GM18909 (cell line): ENCODE data around the gene FRRS1L.

Experiments used
- ATAC-seq: cut with Tn5 transposase; IDR thresholded peaks from one replicate; pipeline ENCODE4 v1.9.1; 2021; ENCODE audit warnings: mild to moderate bottlenecking; ENCODE audit not compliant: unreplicated experiment, poor library complexity

Gene FRRS1L

DNA sequence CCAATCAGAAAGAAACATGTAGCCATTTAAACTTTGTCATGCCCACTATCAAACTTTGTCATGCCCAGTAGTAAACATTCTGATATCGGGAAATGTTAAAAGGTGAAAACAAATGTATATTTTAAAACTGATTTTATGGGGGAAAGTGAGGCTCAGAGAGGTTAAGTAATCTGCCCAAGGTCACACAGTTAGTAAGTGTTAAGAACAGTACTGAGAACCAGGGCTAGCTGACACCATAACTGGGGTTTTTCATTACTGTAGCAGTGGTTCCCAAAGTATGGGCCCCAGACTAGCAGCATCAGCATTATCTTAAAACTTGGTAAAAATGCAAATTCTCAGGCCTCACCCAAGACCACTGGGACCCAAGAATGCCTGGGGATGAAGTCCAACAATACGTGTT is 9.9 kb upstream of the FRRS1L start:
- no peak for ATAC-seq

DNA sequence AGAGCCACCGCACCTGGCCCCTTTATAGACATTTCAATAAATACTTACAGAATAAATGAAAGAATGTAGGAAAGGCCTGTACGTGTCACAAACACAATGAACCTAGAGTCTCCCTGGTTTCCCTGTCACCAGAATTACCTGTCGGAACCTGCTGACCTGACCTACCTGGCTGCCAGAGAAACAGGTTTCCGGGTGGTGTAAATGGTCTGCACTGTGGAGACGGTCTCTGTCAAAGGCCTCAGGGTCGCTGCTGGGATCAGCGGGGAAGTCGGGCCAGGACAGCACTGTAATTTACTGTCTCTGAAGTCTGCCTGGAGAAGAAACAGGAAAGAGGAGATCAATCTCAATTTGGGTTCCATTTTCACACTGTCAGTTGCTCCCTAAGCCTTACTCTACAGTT is 9.3 kb upstream of the FRRS1L start:
- no peak for ATAC-seq

DNA sequence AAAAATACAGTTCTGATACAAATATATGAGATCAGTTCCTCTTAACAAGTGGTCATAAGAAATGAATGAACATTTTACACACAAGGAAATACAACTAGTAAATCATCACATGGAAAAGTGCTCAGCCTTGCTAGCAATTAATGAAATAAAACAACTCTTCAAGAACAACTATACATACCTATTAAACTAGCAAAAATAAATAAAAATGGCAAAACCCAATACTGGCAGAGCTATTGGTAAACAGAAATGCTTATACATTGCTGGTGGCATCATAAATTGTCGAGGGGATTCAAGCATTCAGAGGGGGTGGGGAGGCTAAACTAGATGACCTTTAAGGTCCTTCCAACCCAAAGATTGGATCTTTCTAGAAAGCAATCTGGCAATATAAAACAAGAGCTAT is 5.9 kb upstream of the FRRS1L start:
- no peak for ATAC-seq

DNA sequence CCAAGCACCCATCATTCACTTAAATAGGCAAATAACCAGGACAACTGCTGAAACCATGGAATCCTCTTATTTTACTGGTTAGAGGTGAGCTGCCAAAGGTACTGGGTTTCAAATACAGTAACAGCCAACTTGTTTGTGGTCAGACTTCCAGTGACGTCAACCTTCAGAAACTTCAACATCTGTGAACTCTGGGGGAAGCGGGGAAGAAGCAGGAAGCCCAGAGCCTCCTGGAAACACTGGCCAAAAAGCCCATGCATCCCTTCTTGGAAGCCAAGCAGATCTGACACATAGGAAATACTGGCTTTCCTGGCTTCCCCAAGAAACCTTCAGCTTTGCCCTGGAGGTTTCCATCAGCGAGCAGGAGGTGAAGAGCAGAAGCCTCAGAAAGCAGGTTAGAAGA is 4.9 kb upstream of the FRRS1L start:
- no peak for ATAC-seq

DNA sequence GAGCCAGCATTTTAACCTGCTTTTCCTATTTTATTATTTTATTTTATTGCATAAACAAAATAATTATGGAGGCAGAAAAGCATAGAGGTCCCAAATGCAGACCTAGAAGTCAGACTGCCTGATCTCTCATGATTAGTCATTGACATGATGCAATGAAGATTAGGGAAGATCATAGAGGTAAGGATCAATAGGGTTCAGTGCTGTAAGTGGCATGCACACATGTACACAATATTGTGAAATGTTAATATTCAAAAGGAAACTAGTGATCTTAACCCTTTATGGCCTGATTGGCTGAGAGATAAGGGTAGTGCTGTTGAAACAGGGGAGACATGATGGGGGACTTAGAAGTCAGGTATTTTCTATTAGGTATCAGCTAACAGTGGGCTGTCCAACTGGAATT is 1.1 kb upstream of the FRRS1L start:
- ATAC-seq = no peak

DNA sequence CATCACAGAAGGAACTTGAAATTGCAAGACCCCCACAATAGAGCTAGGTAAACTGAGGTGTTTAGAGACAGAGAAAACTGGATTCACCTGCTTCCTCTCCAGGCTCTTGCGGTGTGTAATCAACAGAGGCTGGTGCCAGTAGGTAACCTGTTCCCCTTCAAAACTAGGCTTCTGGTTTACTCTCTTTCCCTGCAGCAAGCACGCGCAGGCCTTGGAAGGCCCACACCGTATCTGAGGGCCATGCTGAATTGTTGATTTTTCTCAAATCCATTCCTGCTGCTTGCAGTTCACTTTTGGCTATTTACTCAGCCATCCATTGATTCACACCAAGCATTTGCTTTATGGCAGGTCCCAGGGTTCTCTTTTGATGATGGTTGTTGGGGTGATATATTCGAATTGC is 667 bp upstream of the FRRS1L start:
- ATAC-seq = no peak

DNA sequence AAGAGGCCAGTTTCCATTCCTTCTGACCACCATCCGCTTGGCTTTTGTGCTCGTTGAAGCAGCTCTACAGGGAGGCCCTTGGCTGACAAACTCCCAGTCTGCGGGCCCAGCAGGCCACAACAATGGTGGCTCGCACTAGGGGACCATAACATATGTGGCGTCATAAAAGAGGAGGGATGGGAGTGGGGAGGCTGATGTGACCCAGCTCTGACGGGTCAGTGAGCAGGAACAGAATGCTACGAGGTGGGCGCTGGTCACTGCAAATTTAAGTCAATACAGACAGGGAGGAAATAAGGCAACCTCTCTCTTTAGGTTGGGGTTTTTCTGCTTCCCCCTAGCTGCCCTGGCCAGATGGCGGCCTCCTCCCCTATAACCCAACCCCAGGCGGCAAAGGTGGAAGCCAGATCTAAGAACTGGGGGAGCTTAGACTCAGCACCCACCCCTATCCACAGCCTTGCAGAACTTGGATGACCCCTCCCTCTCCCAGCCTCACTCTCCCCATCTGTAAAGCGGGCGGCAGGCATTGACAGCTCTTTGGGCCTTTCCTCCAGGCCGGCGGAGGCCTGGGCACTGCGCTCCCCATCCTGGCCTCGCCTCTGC is 778 bp downstream of the FRRS1L start:
- ATAC-seq = no peak

DNA sequence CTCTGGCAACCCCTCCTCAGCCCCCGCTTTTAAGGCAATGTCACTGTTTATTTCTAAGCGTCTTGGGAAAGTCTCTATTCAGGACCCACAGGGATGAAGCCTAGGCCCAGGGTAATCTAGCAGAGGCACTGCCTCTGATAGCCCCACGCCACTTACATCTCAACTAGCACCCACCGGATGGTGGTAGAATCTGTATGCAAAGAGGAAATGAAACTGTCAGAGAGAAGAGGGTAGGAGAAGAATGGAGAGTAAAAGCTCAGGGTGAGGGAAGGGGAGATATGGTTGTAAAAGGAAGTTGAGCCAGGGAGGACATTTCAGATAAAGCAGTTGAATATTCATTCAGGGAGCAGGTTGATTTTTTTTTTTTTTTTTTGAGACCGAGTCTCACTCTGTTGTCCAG is 3.0 kb downstream of the FRRS1L start:
- peak; percentile 94 for ATAC-seq

DNA sequence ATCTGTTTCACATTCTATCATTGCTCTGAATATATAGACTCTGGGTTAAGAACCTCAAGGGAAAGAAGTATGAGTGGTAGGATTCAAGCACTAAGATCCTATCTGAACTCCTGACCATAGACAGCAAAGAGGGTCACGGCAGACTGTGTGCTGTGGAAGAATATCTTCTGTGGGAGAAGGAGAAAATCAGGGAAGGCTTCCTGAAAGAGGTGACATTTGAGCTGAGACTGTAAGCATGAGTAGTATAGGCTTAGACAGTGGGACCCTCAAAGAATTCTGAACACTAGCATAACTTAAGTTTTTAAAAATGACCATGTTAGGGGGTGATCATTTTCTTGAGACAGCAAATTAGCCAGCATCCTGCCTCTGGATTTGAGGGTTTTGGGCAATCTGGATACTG is 3.9 kb downstream of the FRRS1L start:
- no peak for ATAC-seq

DNA sequence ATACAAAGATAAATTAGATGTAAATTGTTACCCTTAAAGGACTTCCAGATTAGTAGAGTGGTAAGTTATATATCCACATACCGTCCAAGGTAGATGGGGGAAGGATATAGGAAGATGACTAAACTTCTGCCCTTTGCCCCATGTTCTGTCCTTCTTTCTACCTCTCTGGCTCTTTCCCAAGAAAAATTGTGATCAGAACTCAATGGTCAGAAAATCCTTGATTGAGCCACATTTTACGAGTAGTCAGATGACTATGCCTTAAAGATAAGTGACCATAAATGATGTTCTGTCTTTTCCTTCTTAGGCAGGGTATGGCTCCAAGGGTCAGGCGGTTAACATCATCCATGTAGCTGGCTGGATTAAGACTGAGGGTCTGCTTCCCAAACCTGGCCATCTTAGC is 4.4 kb downstream of the FRRS1L start:
- ATAC-seq = no peak

DNA sequence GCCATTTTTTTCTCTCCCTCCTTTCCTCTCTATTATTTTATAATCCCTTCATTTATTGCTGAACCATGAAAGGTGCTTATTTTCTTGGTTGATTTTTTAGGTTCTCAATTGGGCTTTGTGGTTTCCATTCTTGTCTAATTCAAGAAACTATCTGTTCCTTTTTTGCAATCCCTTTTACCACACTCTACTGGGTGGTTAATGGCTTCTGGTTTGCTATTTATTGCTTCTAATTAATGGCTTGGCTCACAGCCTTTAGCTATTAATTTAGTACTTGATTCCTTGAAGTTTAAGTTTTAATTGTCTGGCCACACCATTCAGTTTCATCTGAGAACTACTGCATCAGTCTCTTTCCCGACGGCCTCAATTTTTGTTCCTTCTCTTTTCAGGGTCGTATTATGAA is 5.6 kb downstream of the FRRS1L start:
- ATAC-seq = no peak

DNA sequence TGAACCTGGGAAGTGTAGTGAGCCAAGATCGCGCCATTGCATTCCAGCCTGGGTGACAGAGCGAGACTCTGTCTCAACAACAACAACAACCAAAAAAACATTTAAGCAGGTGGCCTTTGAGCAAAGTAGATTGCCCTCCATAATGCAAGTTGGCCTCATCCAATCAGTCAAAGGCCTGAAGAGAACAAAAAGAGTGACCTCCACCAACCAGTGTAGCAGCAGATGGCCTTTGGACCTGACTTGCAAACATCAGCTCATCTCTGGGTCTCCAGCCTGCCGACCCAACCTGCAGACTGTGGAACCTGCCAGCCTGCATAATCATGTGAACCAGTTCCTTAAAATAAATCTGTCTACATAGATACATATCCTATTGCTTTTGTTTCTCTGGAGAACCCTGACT is 7.5 kb downstream of the FRRS1L start:
- no peak for ATAC-seq

DNA sequence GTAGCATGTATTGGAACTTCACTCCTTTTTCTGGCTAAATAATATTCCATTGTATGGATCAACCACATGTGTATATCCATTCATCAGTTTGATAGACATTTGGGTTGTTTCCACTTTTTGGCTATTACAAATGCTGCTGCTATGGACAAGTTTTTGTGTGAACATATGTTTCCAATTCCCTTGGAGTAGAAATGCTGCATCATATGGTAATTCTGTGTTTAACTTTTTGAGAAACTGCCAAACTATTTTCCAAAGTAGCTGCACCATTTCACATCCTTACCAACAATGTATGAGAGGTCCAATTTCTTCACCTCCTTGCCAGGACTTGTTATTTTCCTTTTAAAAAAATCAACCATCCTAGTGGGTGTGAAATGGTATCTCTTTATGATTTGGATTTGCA is 8.4 kb downstream of the FRRS1L start:
- no peak for ATAC-seq

DNA sequence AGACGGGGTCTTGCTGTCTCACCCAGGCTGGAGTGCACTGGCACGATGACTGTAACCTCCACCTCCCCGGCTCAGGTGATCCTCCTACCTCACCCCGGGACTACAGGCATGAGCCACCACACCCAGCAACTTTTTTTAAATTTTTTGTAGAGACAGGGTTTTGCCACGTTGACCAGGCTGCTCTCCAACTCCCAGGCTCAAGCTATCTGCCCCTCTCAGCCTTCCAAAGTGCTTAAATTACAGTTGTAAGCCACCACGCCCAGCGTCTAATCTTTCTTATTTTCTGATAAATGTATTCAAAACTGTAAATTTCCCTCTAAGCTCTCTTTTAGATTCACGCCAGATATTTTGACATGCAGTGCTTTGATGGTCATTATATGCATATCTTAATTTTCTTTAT is 10.3 kb downstream of the FRRS1L start:
- ATAC-seq = no peak

DNA sequence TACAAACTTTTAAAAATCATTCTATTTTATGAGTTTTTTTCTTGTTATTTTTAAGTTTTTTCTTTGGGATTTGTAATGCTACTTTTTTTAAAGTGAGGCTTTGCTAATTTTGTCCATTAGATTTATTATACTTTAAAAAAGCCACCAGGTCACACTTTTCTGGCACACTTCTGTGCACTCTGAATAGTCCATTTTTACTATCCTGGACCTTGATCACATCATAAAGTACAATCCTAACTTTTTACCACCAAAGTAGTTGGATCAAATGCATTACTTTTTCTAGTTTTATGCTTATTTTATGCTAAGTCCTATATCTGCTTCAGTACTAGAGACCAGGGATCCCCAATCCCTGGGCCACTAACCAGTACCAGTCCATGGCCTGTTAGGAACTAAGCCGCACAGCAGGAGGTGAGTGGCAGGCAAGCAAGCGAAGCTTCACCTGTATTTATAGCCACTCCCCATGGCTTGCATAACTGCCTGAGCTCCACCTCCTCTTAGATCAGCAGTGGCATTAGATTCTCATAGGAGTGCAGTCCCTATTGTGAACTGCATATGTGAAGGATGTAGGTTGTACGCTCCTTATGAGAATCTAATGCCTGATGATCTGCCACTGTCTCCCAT is 16.0 kb downstream of the FRRS1L start:
- no peak for ATAC-seq

DNA sequence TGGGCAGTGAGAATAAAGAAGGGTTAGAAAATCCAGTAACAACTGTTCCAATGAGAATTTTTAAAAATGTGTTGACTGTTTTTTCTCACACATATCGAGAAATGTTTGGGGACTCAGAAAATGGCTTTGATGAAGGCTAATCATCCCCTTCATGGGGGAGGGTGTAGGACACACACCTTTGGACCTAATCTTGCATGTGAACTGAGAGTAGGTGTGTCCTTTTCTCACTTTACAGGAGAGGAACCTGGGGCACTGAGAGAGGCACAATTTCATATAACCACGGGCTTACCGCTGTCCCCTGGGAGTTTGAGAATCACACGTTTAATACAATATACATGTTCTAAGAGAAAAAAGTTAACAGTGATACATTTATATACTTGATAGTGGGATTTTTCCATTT is 17.3 kb downstream of the FRRS1L start:
- ATAC-seq = no peak

DNA sequence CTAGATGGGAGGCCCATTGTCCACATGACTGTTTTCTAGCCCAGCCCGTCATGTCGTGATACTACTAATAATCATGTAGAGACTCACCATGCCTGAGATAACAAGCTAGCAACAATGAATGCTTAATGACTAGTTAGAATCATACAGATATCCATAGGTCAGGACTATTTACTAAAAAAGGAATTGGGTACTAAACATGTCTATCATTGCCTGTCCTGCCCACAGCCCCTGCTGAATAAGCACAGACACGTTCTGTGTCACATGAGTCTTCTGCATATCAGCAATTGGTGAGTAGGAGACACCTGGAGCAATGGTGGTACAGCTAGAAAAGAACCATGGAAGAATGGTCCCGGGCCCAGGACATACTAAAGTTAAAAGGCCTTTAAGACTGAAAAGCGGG is 18.0 kb downstream of the FRRS1L start:
- no peak for ATAC-seq

DNA sequence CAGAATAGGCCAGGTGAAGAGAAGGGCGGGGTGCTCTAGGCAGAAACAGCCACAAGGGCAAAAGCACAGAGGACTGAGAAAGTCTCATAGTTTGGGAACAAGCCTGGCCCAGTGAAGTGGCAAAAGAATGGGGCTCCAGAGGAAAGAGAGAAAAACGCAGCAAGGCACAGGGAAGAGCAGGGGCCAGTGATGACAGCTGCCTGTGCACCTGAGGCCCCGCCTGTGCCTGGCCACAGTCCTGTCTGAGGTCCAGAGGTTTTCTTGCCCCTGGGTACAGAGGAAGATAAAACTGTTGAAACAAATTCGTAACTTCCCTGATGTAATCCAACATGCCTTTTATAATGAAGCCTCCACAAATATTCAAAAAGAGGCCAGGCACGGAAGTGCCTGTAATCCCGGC is 22.0 kb downstream of the FRRS1L start:
- no peak for ATAC-seq

DNA sequence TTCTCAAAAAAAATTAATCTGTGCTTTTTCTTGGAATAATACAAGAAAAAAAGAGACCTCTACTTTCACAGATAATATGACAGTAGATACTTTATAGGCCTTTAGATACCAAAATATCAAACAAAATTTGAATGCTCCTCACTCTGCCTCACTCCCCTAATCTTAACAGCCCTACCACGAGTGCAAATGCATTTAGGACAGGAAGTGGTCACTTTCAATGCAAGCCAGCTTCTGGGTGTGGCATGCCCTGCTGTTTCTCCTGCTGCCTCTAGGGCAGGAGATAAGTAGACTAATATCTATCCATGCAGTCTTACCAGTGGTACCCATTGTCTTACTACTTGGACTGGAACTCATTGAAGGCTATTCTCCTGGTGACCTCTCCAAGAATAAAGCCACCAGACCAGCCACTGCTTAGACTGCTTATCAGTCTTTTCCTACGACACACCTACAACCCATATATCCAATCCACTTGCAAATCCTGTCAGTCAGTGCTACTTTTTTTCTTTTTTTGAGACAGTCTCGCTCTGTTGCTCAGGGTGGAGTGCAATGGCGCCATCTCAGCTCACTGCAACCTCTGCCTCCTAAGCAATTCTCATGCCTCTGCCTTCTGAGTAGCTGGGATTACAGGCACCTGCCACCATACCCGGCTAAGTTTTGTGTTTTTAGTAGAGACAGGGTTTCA is 23.0 kb downstream of the FRRS1L start:
- peak; percentile 99 for ATAC-seq

DNA sequence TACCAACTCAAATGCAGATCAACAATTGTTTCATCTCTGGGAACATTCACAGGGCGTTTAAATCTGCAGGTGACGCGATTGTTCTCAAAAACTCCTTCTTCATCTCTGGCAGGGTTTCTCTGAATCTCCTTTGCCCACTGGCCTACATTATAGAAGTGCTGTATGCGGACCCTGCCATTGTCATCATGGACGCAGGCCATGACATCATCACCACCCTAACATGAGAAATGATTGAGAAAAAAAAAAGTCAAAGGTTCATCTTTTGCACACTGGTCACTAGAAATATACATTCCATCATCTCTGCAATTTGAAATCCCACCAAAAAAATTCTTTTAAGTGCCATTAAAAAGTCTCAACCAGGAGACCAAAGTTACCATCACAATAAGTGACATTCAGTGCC is 25.7 kb downstream of the FRRS1L start:
- ATAC-seq = no peak

DNA sequence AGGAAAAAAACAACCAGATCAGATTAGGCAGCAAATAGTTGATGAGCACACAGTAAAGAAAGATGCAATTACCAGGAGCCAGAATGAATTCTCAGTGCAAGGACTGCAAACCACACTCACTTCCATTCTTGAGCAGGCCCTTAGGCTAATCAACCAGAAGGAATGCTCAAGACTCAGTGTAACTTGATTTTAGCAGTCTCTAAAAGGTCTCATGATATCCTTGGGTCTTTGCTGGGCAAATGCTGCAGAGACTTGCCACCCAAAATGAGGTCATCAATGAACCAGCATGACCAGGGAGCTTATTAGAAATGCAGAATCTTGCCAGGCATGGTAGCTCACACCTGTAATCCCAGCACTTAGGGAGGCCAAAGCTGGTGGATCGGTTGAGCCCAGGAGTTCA is 27.2 kb downstream of the FRRS1L start:
- ATAC-seq = no peak

DNA sequence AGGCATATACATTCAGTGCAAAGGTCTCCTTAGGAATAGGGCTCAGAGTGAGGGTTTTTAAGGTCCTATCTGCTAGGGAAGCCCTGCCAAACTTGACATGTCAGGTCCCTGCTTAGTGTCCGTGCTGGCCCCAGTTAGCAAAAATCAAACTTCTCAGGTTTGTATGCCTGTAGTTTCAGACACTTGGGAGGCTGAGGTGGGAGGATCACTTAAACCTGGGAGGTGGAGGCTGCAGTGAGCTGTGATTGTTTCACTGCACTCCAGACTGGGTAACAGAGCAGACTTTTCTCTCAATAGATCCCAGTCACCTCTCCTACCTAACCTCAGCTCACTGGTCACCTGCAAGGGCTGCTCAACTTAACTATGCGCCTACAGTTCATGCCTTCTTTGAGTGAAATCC is 28.6 kb downstream of the FRRS1L start:
- ATAC-seq = no peak
